H9 (cell line): Measurements from ENCODE around the gene NOP58. TPM values are rescaled to one million over a fixed set of nuclear protein-coding genes. Genes with fewer than 3 reads are reported as not detected.

Source experiments
- DNase-seq: peaks from one replicate; pipeline ENCODE4 v3.0.0-alpha.2; 2017
- H2AFZ ChIP-seq: one replicate; pipeline ENCODE4 v1.6.1; 2013; ENCODE audit warnings: mild to moderate bottlenecking, low read length, control low read depth, moderate library complexity
- H2AK5ac ChIP-seq: 2 replicates; pipeline ENCODE4 v1.6.1; 2013; ENCODE audit warnings: low read length, control low read depth, mixed read lengths; ENCODE audit not compliant: insufficient read length
- H2BK120ac ChIP-seq: one replicate; pipeline ENCODE4 v1.6.1; 2013; ENCODE audit warnings: low read depth, mild to moderate bottlenecking, low read length, control low read depth, inconsistent platforms; ENCODE audit not compliant: poor library complexity, severe bottlenecking
- H2BK12ac ChIP-seq: 2 replicates; pipeline ENCODE4 v1.6.1; 2013; ENCODE audit warnings: low read length, control low read depth, mixed read lengths, low read depth; ENCODE audit not compliant: insufficient read length
- H2BK15ac ChIP-seq: 2 replicates; pipeline ENCODE4 v1.6.1; 2013; ENCODE audit warnings: low read depth, low read length, control low read depth
- H2BK20ac ChIP-seq: one replicate; pipeline ENCODE4 v1.6.1; 2013; ENCODE audit warnings: low read depth, mild to moderate bottlenecking, low read length, control low read depth, inconsistent platforms; ENCODE audit not compliant: poor library complexity, severe bottlenecking
- H2BK5ac ChIP-seq: 2 replicates; pipeline ENCODE4 v1.6.1; 2013; ENCODE audit warnings: low read length, control low read depth, mixed read lengths; ENCODE audit not compliant: insufficient read length
- H3K14ac ChIP-seq: 2 replicates; pipeline ENCODE4 v1.6.1; 2013; ENCODE audit warnings: low read length, control low read depth; ENCODE audit not compliant: insufficient read depth
- H3K18ac ChIP-seq: 2 replicates; pipeline ENCODE4 v1.6.1; 2013; ENCODE audit warnings: low read depth, mild to moderate bottlenecking, mixed read lengths, low read length, control low read depth; ENCODE audit not compliant: insufficient read length
- H3K23ac ChIP-seq: 2 replicates; pipeline ENCODE4 v1.6.1; 2013; ENCODE audit warnings: low read length, control low read depth, mixed read lengths, low read depth; ENCODE audit not compliant: insufficient read length
- H3K23me2 ChIP-seq: 2 replicates; pipeline ENCODE4 v1.6.1; 2013; ENCODE audit warnings: low read depth, mild to moderate bottlenecking, mixed read lengths, low read length, control low read depth; ENCODE audit not compliant: insufficient read length, poor library complexity, severe bottlenecking
- H3K27ac ChIP-seq: 2 replicates; pipeline ENCODE4 v1.5.1; 2013; ENCODE audit warnings: low read length, control low read depth, mixed read lengths, low read depth; ENCODE audit not compliant: insufficient read length
- H3K27me3 ChIP-seq: 2 replicates; pipeline ENCODE4 v1.6.1; 2013; ENCODE audit warnings: low read length, control low read depth, inconsistent platforms; ENCODE audit not compliant: insufficient read depth
- H3K4ac ChIP-seq: 2 replicates; pipeline ENCODE4 v1.6.1; 2013; ENCODE audit warnings: low read depth, mild to moderate bottlenecking, control low read depth, inconsistent platforms, low read length, moderate library complexity
- H3K4me1 ChIP-seq: 2 replicates; pipeline ENCODE4 v1.6.1; 2013; ENCODE audit warnings: low read length, control low read depth, inconsistent platforms; ENCODE audit not compliant: insufficient read depth
- H3K4me2 ChIP-seq: 2 replicates; pipeline ENCODE4 v1.6.1; 2013; ENCODE audit warnings: low read length, control low read depth, mixed read lengths; ENCODE audit not compliant: insufficient read length, insufficient read depth
- H3K56ac ChIP-seq: 2 replicates; pipeline ENCODE4 v1.6.1; 2013; ENCODE audit warnings: low read depth, mild to moderate bottlenecking, mixed read lengths, low read length, control low read depth; ENCODE audit not compliant: insufficient read length
- H3K79me1 ChIP-seq: 2 replicates; pipeline ENCODE4 v1.6.1; 2013; ENCODE audit warnings: low read depth, mild to moderate bottlenecking, moderate library complexity, low read length, control low read depth, inconsistent platforms; ENCODE audit not compliant: insufficient read depth, poor library complexity, severe bottlenecking
- H3K79me2 ChIP-seq: 2 replicates; pipeline ENCODE4 v1.6.1; 2013; ENCODE audit warnings: low read length, control low read depth, inconsistent platforms; ENCODE audit not compliant: insufficient read depth
- H3K9ac ChIP-seq: 2 replicates; pipeline ENCODE4 v1.6.1; 2013; ENCODE audit warnings: low read length, control low read depth, mixed read lengths; ENCODE audit not compliant: insufficient read length; ENCODE audit errors: extremely low read depth
- H3K9me3 ChIP-seq: one replicate; pipeline ENCODE4 v1.6.1; 2013; ENCODE audit warnings: low read depth, low read length, inconsistent platforms; ENCODE audit not compliant: control insufficient read depth
- H3T11ph ChIP-seq: one replicate; pipeline ENCODE4 v1.6.1; 2013; ENCODE audit warnings: mild to moderate bottlenecking, low read length, control low read depth, inconsistent platforms
- H4K20me1 ChIP-seq: one replicate; pipeline ENCODE4 v1.6.1; 2013; ENCODE audit not compliant: control insufficient read depth, insufficient read length, insufficient read depth
- H4K5ac ChIP-seq: 2 replicates; pipeline ENCODE4 v1.6.1; 2013; ENCODE audit warnings: low read depth, mild to moderate bottlenecking, mixed read lengths, low read length, control low read depth; ENCODE audit not compliant: insufficient read length
- H4K8ac ChIP-seq: replicated peaks from 2 replicates; pipeline ENCODE4 v1.6.1; 2013; ENCODE audit warnings: low read length, control low read depth, mixed read lengths, low read depth; ENCODE audit not compliant: insufficient read length
- H4K91ac ChIP-seq: 2 replicates; pipeline ENCODE4 v1.6.1; 2013; ENCODE audit warnings: low read depth, mild to moderate bottlenecking, moderate library complexity, mixed read lengths, low read length, control low read depth; ENCODE audit not compliant: insufficient read length
- H3K27ac Mint-ChIP-seq, 3 experiments: 2 replicates in 2 of 3; 3 replicates in 1 of 3; pipeline ENCODE4 v1.8.0; 2020 to 2021; ENCODE audit warnings: mixed read lengths in 3 of 3, mild to moderate bottlenecking in 1 of 3, moderate library complexity in 1 of 3
- H3K27me3 Mint-ChIP-seq: 2 replicates; pipeline ENCODE4 v1.8.0; 2021; ENCODE audit warnings: low read depth, mild to moderate bottlenecking, moderate library complexity, mixed read lengths
- H3K36me3 Mint-ChIP-seq, 3 experiments: 2 replicates in 2 of 3; 3 replicates in 1 of 3; pipeline ENCODE4 v1.8.0; 2020 to 2021; ENCODE audit warnings: low read depth in 3 of 3, mixed read lengths in 3 of 3; ENCODE audit not compliant: insufficient read depth in 1 of 3
- H3K4me1 Mint-ChIP-seq, 2 experiments: 2 replicates each; pipeline ENCODE4 v1.8.0; 2020; ENCODE audit warnings: mixed read lengths in 2 of 2
- H3K4me3 Mint-ChIP-seq, 2 experiments: 2 replicates in 1 of 2; 3 replicates in 1 of 2; pipeline ENCODE4 v1.8.0; 2020 to 2021; ENCODE audit warnings: mild to moderate bottlenecking in 2 of 2, mixed read lengths in 2 of 2, moderate library complexity in 1 of 2
- H3K9me3 Mint-ChIP-seq, 2 experiments: 2 replicates in 1 of 2; 3 replicates in 1 of 2; pipeline ENCODE4 v1.8.0; 2020; ENCODE audit warnings: mild to moderate bottlenecking in 2 of 2, mixed read lengths in 2 of 2, moderate library complexity in 1 of 2
- CTCF ChIP-seq: fragments of 200-600 bp; sonication (generic); conservative IDR thresholded peaks from 3 replicates; pipeline ENCODE4 v1.8.0; 2021; ENCODE audit warnings: antibody characterized with exemption, mild to moderate bottlenecking
- WGBS: extraction: QIAGEN DNeasy Blood & Tissue Kit; methylation state at CpG from one replicate; pipeline ENCODE4 v1.1.7; 2013; ENCODE audit warnings: missing lambda C conversion rate, low lambda C conversion rate, mixed read lengths; ENCODE audit not compliant: insufficient read length; ENCODE audit errors: extremely low coverage; 5-methylcytosine and 5-hydroxymethylcytosine counted together
- long read RNA-seq: library from polyadenylated mRNA; unstranded; transcript quantifications from one replicate; pipeline ENCODE4 v2.0.0, GENCODE V29; 2020
- total RNA-seq: library from RNA; stranded (reverse); gene quantifications from 2 replicates; pipeline ENCODE4 v1.2.1, GENCODE V29; 2021

The NOP58 gene
- 164 and 168 TPM in 2 replicates for total RNA-seq
- long read RNA-seq, transcript NOP58-201 (15 exons, 2,046 nt): major isoform, 12 of 929 reads
- long read RNA-seq, partial matches to known transcripts: 856 of 929 reads
- long read RNA-seq, other reads (novel, unspliced or antisense): 60 of 929 reads

GRCh38 chr2:202265467-202266277, at the start of gene NOP58:
TSS of gene NOP58 (plus strand) at chr2:202265763. CDS start at chr2:202265942, 179 bp downstream.
- Histone ChIP-seq H3K79me2 (peaks cover 48% of the 10 kb centered on the region), H3K4me1 (no peaks in the 10 kb centered on the region), H3K23ac (peak within 1 kb of the TSS; percentile 39), H3K23me2 (peaks cover 8% of the 10 kb centered on the region), H3K9me3 (no peaks in the 10 kb centered on the region), H3K27me3 (no peaks in the 10 kb centered on the region), H2BK120ac (peak within 1 kb of the TSS; percentile 98), H3T11ph (no peak within 1 kb of the TSS), H2AFZ (no peak within 1 kb of the TSS), H4K91ac (peak within 1 kb of the TSS; percentile 95), H4K5ac (peak within 1 kb of the TSS; percentile 99), H3K14ac (peak within 1 kb of the TSS; percentile 95), H3K56ac (peak within 1 kb of the TSS; percentile 97), H3K4me2 (peak within 1 kb of the TSS; percentile 99), H2BK15ac (no peak within 1 kb of the TSS), H4K8ac (peak within 1 kb of the TSS; percentile 97), H3K79me1 (no peaks in the 10 kb centered on the region), H4K20me1 (no peaks in the 10 kb centered on the region), H3K9ac (peak within 1 kb of the TSS; percentile 100), H2AK5ac (no peak within 1 kb of the TSS), H3K4ac (peak within 1 kb of the TSS; percentile 36; the same call in 1 of the 2 replicates), H3K27ac (peak within 1 kb of the TSS; percentile 81), H2BK5ac (peak within 1 kb of the TSS; percentile 99), H3K18ac (peak within 1 kb of the TSS; percentile 96), H2BK12ac (peak within 1 kb of the TSS; percentile 97), H2BK20ac (no peak within 1 kb of the TSS)
- peak within 1 kb of the TSS in 1 of 3 experiments; percentile 86; a peak in 2 of 7 replicates for H3K27ac Mint-ChIP-seq
- peaks cover 0 to 5% (median 0%) of the 10 kb centered on the region in 3 experiments; a peak in 3 of 7 replicates for H3K36me3 Mint-ChIP-seq
- TF ChIP-seq CTCF: no peak
- H3K4me1 Mint-ChIP-seq: peaks cover 10 to 14% of the 10 kb centered on the region in 2 experiments; a peak in 3 of 4 replicates
- DNase-seq: peak; percentile 94
- no peaks in the 10 kb centered on the region for H3K9me3 Mint-ChIP-seq
- peak within 1 kb of the TSS in 1 of 2 experiments; percentile 68; a peak in 3 of 5 replicates for H3K4me3 Mint-ChIP-seq
- WGBS: no CpG with 5 or more reads among the region's 54 CpGs
- H3K27me3 Mint-ChIP-seq: no peaks in the 10 kb centered on the region
